NCI-H345 treated with DMSO at 0.1 percent for 48 hours (cell line): ENCODE measurements around the gene CDK16.

Experiments
- DNase-seq: peaks from one replicate; lab custom pipeline; 2025; ENCODE audit not compliant: unreplicated experiment; lab: John Stamatoyannopoulos, UW

CDK16 gene

GRCh38 chrX:47185241-47185640 is 33.2 kb upstream of the CDK16 start:
- DNase-seq, result no peak

DNA sequence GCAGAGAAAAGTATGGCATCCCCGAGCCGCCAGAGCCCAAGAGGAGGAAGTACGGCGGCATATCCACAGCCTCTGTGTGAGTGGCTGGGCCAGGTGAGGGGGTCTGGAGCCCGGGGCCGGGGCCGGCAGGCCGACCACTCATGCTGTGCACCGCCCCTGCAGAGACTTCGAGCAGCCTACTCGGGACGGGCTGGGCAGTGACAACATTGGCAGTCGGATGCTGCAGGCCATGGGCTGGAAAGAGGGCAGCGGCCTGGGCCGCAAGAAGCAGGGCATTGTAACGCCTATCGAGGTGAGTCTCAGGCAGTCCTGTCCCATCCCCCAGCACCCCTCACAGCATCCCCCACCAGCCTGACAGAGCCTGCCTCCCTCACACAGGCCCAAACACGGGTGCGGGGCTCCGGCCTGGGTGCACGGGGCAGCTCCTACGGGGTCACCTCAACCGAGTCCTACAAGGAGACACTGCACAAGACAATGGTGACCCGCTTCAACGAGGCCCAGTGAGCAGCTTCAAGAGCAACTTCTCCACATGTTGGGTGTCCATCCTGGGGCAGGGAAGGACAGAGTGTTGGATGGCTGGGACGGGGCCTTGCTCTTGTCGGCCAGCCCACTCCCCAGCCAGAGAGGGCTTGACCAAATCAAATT is 32.3 kb upstream of the CDK16 start:
- DNase-seq, result no peak

DNA sequence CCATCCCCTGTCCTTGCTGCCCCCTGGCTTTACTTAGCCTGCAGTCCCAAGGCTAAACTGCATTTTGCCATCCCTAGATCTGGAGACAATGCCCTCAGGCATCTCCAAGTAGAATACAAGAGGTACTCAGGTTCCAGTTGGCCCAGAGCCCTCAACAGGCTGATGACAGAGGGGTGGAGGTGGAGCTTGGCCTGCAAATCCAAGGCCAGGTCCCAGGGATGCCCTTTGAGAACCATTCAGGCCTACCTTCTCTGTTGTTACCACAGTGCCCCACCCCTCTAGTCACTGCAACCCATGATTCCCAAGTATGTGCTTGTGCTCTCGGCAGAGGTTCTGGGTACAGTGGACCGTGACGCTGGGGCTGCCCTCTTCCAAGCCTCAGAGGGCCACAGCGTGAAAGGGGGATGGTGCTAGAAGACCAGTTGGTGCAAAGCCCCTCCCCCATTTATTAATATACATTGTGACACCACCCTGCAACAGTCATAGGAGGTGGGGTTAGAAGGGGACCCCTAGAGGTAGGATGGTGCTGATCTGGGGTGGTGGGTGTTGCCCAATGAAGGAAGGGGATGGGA is 31.3 kb upstream of the CDK16 start:
- no peak for DNase-seq

GRCh38 chrX:47189906-47190305 is 28.6 kb upstream of the CDK16 start:
- DNase-seq, result no peak

DNA sequence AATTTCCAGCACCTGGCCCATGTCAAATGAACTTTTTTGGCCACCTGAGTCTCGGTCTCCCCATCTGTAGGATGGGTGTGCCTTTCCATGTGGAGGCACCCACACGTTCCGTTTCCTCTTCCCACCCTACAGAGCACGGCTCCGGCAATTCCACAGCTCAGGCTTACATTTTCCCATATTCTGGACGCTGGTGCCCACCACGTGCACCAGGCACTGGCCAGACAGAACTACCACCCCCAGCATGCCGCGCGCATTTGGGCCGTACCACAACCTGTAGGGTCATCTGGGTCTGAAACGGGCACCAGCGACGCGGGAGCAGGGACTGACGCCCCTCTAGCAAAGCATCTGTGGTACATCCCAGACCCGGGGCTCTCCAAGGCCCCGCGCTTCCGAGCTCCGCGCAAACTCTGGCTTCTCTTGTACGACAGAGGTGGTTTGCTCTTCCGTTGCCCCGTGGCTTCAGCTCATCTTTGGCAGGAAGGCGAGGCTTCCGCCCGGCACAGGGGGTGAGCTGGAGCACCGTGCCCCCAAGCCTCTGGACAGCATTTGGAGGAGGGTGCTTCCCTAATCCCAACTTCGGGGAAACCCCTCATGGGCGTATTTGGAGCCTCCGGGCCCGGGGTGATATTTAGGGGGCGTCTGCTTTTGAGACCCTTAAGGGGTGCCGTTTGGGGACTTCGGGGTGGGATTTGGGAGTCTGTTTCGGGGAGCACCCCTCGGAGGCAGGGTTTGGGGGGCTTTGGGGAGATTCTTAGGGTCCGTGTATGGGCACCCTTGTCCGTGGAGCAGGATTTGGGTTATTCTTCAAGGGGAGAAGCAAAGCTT is 27.8 kb upstream of the CDK16 start:
- DNase-seq, result peak; percentile 68

GRCh38 chrX:47191331-47191730 is 27.1 kb upstream of the CDK16 start:
- DNase-seq, result peak; percentile 58

GRCh38 chrX:47191806-47192401 is 26.6 kb upstream of the CDK16 start:
- DNase-seq, result no peak

GRCh38 chrX:47193475-47194193 is 24.8 kb upstream of the CDK16 start, which contains the start of gene UBA1:
TSS of gene UBA1 (plus strand) at chrX:47193829. CDS start at chrX:47198803, 4,974 bp downstream.
- peak; percentile 91 for DNase-seq

DNA sequence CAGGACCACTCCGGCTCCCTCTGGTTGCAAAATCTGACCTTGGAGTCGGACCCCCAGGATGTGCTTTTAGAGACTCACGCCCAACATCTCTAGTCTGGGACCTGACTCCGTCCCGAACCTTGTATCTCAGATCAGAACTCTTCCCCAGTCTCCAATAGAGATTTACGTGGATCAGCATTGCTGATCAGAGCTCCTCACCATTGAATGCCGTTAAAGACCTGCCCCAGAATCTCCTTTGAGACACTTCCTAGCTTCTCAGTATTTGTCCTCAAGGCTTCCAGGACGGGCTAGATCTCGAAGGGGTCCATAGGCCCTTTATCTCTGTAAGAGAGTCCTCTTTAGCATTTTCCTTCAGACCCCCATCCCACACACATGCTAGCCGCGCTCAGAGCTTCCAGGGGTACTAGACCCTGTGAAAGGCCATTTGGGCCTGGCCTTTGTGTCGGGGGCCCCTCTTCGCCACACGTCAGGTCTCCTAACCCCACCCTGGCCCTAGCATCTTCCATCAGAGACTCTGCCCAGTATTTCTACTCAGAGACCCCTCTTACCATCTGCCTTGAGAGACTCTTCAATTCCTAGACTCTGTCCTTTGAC is 24.2 kb upstream of the CDK16 start:
- DNase-seq, result no peak

DNA sequence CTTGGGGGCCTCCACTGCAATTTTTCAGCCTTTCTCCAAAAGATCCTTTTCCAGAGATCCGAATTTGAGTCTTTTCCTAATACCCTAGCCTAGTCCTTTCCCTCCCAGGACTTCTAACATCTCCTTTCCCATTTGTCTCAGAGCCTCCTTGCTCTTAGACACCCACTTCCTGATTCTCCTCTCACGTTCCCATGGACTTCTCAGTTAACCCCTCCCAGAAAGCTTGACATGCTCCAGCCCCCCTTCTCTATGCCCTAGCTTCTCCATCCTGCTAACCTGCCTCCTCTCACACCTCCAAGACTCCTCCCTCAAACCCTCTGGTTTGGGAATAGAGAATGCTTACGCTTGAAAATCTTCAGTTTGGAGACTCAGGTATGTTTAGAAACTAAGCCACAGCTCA is 22.4 kb upstream of the CDK16 start:
- DNase-seq, result no peak

- DNase-seq, result no peak
Observed at GRCh38 chrX:47197526-47197925, 21.0 kb upstream of the CDK16 start.

DNA sequence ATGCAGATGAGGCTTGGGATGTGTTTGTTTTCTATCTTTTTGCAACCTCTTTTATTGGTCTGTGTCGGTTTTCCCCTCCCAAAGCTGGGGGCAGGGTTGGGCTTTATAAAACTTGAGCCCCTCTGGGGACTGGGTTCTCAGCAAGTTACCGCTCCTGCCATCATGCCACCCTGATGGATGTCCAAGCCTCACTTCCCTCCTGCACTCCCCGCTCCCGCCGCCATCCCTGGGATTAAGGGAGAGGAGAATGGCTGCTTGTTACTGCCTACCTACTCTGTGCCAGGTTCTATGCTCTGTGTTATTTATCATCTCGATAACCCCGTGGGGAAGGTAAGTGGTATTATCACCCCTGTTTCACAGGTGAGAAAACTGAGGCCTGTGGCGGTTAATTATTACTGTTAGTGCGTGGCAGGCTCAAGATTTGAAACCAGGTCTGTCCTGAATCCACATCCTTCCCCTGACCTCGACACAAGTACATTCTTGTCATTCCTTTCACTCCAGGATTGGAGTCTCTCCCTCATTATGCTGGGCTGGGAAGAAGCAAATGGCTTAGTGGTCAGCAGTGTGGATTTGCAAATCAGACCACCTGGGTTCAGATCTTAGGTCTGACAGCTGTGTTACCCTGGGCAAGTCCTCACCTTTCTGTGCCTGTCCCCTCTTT is 20.3 kb upstream of the CDK16 start:
- DNase-seq, result no peak

GRCh38 chrX:47198687-47199080 is 19.8 kb upstream of the CDK16 start:
- no peak for DNase-seq

DNA sequence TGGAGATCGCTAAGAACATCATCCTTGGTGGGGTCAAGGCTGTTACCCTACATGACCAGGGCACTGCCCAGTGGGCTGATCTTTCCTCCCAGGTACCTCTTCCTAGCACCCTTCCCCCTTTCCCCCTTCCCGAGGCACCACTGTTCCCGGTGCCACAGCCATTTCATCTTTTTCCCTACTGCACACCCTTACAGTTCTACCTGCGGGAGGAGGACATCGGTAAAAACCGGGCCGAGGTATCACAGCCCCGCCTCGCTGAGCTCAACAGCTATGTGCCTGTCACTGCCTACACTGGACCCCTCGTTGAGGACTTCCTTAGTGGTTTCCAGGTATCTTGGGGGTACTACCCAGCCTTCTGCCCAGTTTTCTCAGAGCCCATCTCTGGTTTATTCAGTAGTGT is 19.2 kb upstream of the CDK16 start:
- no peak for DNase-seq

GRCh38 chrX:47200385-47201150 is 17.9 kb upstream of the CDK16 start:
- no peak for DNase-seq

DNA sequence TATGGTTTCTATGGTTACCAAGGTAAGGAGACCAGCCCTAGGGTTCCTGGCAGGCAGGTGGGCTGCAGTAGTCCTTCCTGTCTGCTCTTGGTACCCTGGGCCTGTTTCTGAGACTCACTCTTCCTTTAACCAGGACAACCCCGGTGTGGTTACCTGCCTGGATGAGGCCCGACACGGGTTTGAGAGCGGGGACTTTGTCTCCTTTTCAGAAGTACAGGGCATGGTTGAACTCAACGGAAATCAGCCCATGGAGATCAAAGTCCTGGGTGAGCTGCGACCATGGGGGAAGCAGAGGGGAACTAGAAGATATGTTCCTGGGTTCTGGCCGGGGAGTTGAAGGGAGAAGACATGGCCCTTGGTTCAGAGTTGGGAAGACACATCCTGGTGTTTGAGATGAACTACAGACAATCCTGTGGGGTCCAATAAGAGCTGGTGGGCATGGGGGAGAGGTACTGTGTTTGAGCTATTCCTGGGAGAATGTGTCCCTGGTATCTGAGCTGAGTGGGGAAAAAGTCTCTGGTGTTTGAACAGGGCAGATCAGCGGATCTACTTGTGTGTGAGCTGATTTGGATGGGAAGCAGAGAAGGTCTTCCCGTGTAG is 17.0 kb upstream of the CDK16 start:
- no peak for DNase-seq

DNA sequence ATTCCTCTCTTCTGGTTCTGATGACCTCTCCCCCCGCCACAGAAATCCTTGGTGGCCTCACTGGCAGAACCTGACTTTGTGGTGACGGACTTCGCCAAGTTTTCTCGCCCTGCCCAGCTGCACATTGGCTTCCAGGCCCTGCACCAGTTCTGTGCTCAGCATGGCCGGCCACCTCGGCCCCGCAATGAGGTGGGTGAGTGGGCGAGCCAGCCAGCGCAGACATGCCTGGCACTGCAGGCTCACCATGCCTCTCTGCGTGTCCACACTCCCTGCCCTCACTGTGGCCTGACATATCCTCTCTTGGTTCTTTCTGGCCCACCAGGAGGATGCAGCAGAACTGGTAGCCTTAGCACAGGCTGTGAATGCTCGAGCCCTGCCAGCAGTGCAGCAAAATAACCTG is 16.2 kb upstream of the CDK16 start:
- DNase-seq, result no peak

- DNase-seq, result no peak
Observed at GRCh38 chrX:47202877-47203276, 15.6 kb upstream of the CDK16 start.

DNA sequence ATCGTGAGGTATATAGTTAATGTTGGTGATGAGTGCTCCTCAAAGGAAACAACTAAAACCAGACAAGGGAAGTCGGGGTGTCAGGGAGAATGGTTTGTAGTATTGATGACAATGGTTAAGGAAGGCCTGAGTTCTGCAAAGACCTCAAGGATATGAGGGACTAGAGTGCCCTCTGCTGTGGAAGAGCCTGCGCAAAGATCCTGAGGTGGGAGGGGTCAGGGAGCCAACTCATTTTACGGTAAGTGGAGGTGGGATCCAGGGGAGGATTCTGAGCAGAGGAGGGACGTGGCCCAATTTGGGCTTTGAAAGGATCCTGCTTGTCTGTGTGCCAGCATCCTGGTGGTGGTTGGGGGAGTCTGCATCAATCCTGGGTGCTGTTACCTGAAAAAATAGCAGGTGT is 13.5 kb upstream of the CDK16 start:
- DNase-seq, result no peak
